HepG2 (cell line): ENCODE measurements around the gene PRR5L. TPM values are rescaled to one million over a fixed set of nuclear protein-coding genes. Genes with fewer than 3 reads are reported as not detected.

Experiments
- ARNT ChIP-seq: fragments of 450-650 bp; IDR thresholded peaks from 2 replicates; pipeline ENCODE4 v1.6.1; 2017
- BRCA1 ChIP-seq: sonication (generic); formaldehyde crosslinking; IDR thresholded peaks from 2 replicates; pipeline ENCODE4 v1.4.0; 2020; ENCODE audit warnings: missing genetic modification reagents
- FOXK2 ChIP-seq: fragments of 450-650 bp; IDR thresholded peaks from 2 replicates; pipeline ENCODE4 v1.6.1; 2016
- FOXO1 ChIP-seq: sonication (generic); formaldehyde crosslinking; IDR thresholded peaks from 2 replicates; pipeline ENCODE4 v1.4.0; 2020; ENCODE audit warnings: missing genetic modification reagents
- HOXA3 ChIP-seq: sonication (generic); formaldehyde crosslinking; IDR thresholded peaks from 2 replicates; pipeline ENCODE4 v1.5.0; 2020; ENCODE audit warnings: missing genetic modification reagents
- HOXA5 ChIP-seq: sonication (generic); formaldehyde crosslinking; IDR thresholded peaks from 2 replicates; pipeline ENCODE4 v1.4.0; 2020; ENCODE audit warnings: missing genetic modification reagents
- JUND ChIP-seq: sonication (generic); formaldehyde crosslinking; IDR thresholded peaks from 2 replicates; pipeline ENCODE4 v1.8.0; 2022; ENCODE audit warnings: mild to moderate bottlenecking, missing genetic modification reagents
- KLF9 ChIP-seq: IDR thresholded peaks from 2 replicates; pipeline ENCODE4 v1.6.1; 2016; ENCODE audit warnings: low read depth
- MAZ ChIP-seq, 2 experiments: sonication (generic) in 1 of 2; formaldehyde crosslinking in 1 of 2; IDR thresholded peaks; 2 replicates each; pipeline versions ENCODE4 v1.5.0 to v1.6.1; 2012 to 2020; ENCODE audit warnings: low read depth in 2 of 2, mild to moderate bottlenecking in 2 of 2, borderline replicate concordance in 1 of 2, improper control_type of control experiment in 1 of 2, low read length in 1 of 2, missing genetic modification reagents in 1 of 2, moderate library complexity in 1 of 2
- MIER2 ChIP-seq: IDR thresholded peaks from 2 replicates; pipeline ENCODE4 v1.6.1; 2016; ENCODE audit warnings: missing biosample characterization, missing genetic modification reagents
- MIER3 ChIP-seq: IDR thresholded peaks from 2 replicates; pipeline ENCODE4 v1.6.1; 2016; ENCODE audit warnings: missing compliant biosample characterization, borderline replicate concordance
- NR2F1 ChIP-seq, 2 experiments: fragments of 450-650 bp in 1 of 2; formaldehyde crosslinking in 1 of 2; IDR thresholded peaks; 2 replicates each; pipeline versions ENCODE4 v1.5.0 to v1.6.1; 2016 to 2020; ENCODE audit warnings: mild to moderate bottlenecking in 1 of 2, missing compliant biosample characterization in 1 of 2, missing genetic modification reagents in 1 of 2, moderate library complexity in 1 of 2
- SP4 ChIP-seq: sonication (generic); formaldehyde crosslinking; IDR thresholded peaks from 2 replicates; pipeline ENCODE4 v1.8.1; 2023; ENCODE audit warnings: mild to moderate bottlenecking, missing genetic modification reagents
- SRSF4 ChIP-seq: fragments of 200-400 bp; formaldehyde crosslinking; IDR thresholded peaks from one replicate; pipeline ENCODE4 v1.6.1; 2018; ENCODE audit warnings: mild to moderate bottlenecking, low read depth, low read length, moderate library complexity; ENCODE audit not compliant: poor library complexity, severe bottlenecking
- TAF1 ChIP-seq: sonication (generic); formaldehyde crosslinking; IDR thresholded peaks from 2 replicates; pipeline ENCODE4 v1.4.0; 2020; ENCODE audit warnings: missing genetic modification reagents
- TCF12 ChIP-seq, 2 experiments: fragments of 450-650 bp in 1 of 2; sonication (generic) in 1 of 2; formaldehyde crosslinking in 1 of 2; IDR thresholded peaks; 2 replicates each; pipeline versions ENCODE4 v1.6.1 to v1.8.0; 2017 to 2022; ENCODE audit warnings: antibody characterized with exemption in 1 of 2, mild to moderate bottlenecking in 1 of 2, missing genetic modification reagents in 1 of 2, moderate library complexity in 1 of 2
- ZMAT3 ChIP-seq: sonication (generic); formaldehyde crosslinking; conservative IDR thresholded peaks from 2 replicates; pipeline ENCODE4 v1.7.0; 2021; ENCODE audit warnings: missing genetic modification reagents
- ZMYM3 ChIP-seq: sonication (generic); formaldehyde crosslinking; IDR thresholded peaks from 2 replicates; pipeline ENCODE4 v1.5.1; 2020; ENCODE audit warnings: mild to moderate bottlenecking, missing genetic modification reagents
- ZNF17 ChIP-seq: sonication (generic); formaldehyde crosslinking; IDR thresholded peaks from 2 replicates; pipeline ENCODE4 v1.5.0; 2020; ENCODE audit warnings: mild to moderate bottlenecking, missing genetic modification reagents
- ZNF24 ChIP-seq: fragments of 450-650 bp; IDR thresholded peaks from 2 replicates; pipeline ENCODE4 v1.6.1; 2017; ENCODE audit warnings: antibody characterized with exemption, mild to moderate bottlenecking
- ZNF274 ChIP-seq: sonication (generic); formaldehyde crosslinking; IDR thresholded peaks from 2 replicates; pipeline ENCODE4 v1.5.1; 2020; ENCODE audit warnings: mild to moderate bottlenecking, missing genetic modification reagents
- ZNF782 ChIP-seq: sonication (generic); formaldehyde crosslinking; IDR thresholded peaks from 2 replicates; pipeline ENCODE4 v1.4.0; 2020; ENCODE audit warnings: missing genetic modification reagents, mild to moderate bottlenecking, borderline replicate concordance
- polyA plus RNA-seq, 8 experiments: library from polyadenylated mRNA; depleted of rRNA in 3 of 8; stranded (reverse) in 7 of 8; unstranded in 1 of 8; fragments of >200 nt; fragmentation: Illumina TruSeq in 4 of 8; extraction: Trizol in 4 of 8; gene quantifications; 2 replicates each; pipeline versions ENCODE4 v1.2.1 to v1.2.3, GENCODE V29; 2011 to 2016; ENCODE audit warnings: low read depth in 4 of 8, missing spikeins in 1 of 8, mixed read lengths in 1 of 8; ENCODE audit not compliant: insufficient read depth in 1 of 8
- total RNA-seq, 5 experiments: library from RNA; depleted of rRNA; stranded (reverse); fragments of >200 nt; fragmentation: Illumina TruSeq; extraction: Trizol; gene quantifications; 2 replicates each; pipeline ENCODE4 v1.2.3, GENCODE V29; 2016; ENCODE audit warnings: low read depth in 1 of 5
- TF ChIP-seq, protein P1 (sequence below): IDR thresholded peaks from 2 replicates; pipeline ENCODE4 v1.6.1; 2016; ENCODE audit warnings: mild to moderate bottlenecking
- TF ChIP-seq, protein P2 (sequence below): IDR thresholded peaks from 2 replicates; pipeline ENCODE4 v1.6.1; 2016; ENCODE audit warnings: missing genetic modification reagents, missing compliant biosample characterization
- TF ChIP-seq, protein P3 (sequence below): sonication (generic); formaldehyde crosslinking; IDR thresholded peaks from 2 replicates; pipeline ENCODE4 v1.8.1; 2023; ENCODE audit warnings: missing genetic modification reagents, mild to moderate bottlenecking, borderline replicate concordance
- TF ChIP-seq, protein P4 (sequence below): sonication (generic); formaldehyde crosslinking; IDR thresholded peaks from 2 replicates; pipeline ENCODE4 v1.5.0; 2020; ENCODE audit warnings: missing genetic modification reagents
- TF ChIP-seq, protein P5 (sequence below): IDR thresholded peaks from 2 replicates; pipeline ENCODE4 v1.6.1; 2016; ENCODE audit warnings: control low read depth

Gene PRR5L
- total and polyA plus RNA-seq, 2 of the 13 experiments (the other 11 are each of a cell fraction or from before 2014, with no cell fraction given), result 0.16 TPM; not detected in 1

DNA sequence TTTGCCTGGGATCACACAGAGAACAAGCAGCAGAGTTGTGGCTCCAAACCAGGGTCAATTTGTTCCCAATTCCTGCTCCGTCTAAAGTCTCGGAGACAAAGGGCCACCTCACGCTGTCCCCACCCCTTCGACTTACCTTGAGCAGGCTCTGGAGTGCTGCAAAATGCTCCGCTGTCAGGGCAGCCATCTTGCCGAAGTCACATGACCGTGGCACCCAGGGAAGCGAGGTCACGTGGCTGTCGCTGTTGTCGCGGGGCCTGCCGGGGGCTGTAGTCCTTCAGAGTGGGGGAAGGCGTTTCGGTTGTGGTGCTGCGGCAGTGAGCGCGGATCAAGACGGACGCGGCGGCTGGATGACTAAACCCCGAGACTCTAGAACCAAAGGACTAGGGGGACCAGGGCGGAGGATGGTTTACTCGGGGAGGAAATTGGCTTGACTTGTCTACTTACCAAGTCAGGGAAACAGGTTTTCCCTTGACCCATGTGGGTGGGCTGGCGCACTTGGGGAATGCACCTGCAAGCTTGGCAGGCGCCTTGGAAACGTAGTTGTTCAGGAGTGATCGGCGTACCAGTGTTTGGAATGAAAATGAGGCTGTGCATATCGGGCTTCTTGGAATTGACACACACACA lies 6.7 kb upstream of the PRR5L start, which contains the start of gene COMMD9 (continued):
- TF ChIP-seq TCF12 (IDR thresholded peaks at IDR 0.05) (no peak), TCF12 (CRISPR knock-in tag; IDR thresholded peaks at IDR 0.05) (no peak), HOXA5 (CRISPR knock-in tag) (no peak), MAZ (IDR thresholded peaks at IDR 0.05; ENCODE audit: borderline replicate concordance, low read depth, low read length) (no peak), MAZ (CRISPR knock-in tag; IDR thresholded peaks at IDR 0.05; ENCODE audit: low read depth) (0 out of 2 replicates have a peak, but pooled peaks have one; percentile 41), ZMYM3 (CRISPR knock-in tag) (0 out of 2 replicates have a peak, but pooled peaks have one; percentile 18), ZNF24 (no peak), ZNF782 (peak; percentile 42; the same call in 1 of the 2 replicates), SP4 (CRISPR knock-in tag) (peak; percentile 55), MIER2 (no peak), MIER3 (CRISPR knock-in tag) (peak; percentile 92; the same call in 1 of the 2 replicates), JUND (no peak), TAF1 (CRISPR knock-in tag) (peak; percentile 92), ZMAT3 (CRISPR knock-in tag) (0 out of 2 replicates have a peak, but pooled peaks have one; percentile 21), SRSF4 (no peak), FOXO1 (CRISPR knock-in tag) (peak; percentile 71), ZNF17 (CRISPR knock-in tag) (no peak), HOXA3 (peak; percentile 96), KLF9 (no peak), ARNT (no peak), NR2F1 (CRISPR knock-in tag; IDR thresholded peaks at IDR 0.05) (0 out of 4 replicates have a peak, but pooled peaks of 1 of the 2 experiments have one; percentile 12), ZNF274 (CRISPR knock-in tag) (no peak; the same call in 1 of the 2 replicates), BRCA1 (peak; percentile 77; the same call in 1 of the 2 replicates), FOXK2 (peak; percentile 26; the same call in 1 of the 2 replicates)
- TF ChIP-seq, protein P1, sequence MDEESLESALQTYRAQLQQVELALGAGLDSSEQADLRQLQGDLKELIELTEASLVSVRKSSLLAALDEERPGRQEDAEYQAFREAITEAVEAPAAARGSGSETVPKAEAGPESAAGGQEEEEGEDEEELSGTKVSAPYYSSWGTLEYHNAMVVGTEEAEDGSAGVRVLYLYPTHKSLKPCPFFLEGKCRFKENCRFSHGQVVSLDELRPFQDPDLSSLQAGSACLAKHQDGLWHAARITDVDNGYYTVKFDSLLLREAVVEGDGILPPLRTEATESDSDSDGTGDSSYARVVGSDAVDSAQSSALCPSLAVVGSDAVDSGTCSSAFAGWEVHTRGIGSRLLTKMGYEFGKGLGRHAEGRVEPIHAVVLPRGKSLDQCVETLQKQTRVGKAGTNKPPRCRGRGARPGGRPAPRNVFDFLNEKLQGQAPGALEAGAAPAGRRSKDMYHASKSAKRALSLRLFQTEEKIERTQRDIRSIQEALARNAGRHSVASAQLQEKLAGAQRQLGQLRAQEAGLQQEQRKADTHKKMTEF (CRISPR knock-in tag), result peak; percentile 82; the same call in 1 of the 2 replicates
- TF ChIP-seq, protein P2, sequence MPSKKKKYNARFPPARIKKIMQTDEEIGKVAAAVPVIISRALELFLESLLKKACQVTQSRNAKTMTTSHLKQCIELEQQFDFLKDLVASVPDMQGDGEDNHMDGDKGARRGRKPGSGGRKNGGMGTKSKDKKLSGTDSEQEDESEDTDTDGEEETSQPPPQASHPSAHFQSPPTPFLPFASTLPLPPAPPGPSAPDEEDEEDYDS, result peak; percentile 75
- TF ChIP-seq, protein P3, sequence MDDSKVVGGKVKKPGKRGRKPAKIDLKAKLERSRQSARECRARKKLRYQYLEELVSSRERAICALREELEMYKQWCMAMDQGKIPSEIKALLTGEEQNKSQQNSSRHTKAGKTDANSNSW, result no peak
- TF ChIP-seq, protein P4, sequence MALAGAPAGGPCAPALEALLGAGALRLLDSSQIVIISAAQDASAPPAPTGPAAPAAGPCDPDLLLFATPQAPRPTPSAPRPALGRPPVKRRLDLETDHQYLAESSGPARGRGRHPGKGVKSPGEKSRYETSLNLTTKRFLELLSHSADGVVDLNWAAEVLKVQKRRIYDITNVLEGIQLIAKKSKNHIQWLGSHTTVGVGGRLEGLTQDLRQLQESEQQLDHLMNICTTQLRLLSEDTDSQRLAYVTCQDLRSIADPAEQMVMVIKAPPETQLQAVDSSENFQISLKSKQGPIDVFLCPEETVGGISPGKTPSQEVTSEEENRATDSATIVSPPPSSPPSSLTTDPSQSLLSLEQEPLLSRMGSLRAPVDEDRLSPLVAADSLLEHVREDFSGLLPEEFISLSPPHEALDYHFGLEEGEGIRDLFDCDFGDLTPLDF (CRISPR knock-in tag), result no peak; the same call in 1 of the 2 replicates
- TF ChIP-seq, protein P5, sequence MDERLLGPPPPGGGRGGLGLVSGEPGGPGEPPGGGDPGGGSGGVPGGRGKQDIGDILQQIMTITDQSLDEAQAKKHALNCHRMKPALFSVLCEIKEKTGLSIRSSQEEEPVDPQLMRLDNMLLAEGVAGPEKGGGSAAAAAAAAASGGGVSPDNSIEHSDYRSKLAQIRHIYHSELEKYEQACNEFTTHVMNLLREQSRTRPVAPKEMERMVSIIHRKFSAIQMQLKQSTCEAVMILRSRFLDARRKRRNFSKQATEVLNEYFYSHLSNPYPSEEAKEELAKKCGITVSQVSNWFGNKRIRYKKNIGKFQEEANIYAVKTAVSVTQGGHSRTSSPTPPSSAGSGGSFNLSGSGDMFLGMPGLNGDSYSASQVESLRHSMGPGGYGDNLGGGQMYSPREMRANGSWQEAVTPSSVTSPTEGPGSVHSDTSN (CRISPR knock-in tag), result 0 out of 2 replicates have a peak, but pooled peaks have one; percentile 42
